DOHH2 (cell line): ENCODE measurements around the gene KCNQ1OT1.

Experiments
- H3F3A ChIP-seq: fragments of 200-600 bp; sonication (generic), shearing (Covaris generic); 2 replicates; pipeline ENCODE4 v1.6.0; 2016; ENCODE audit warnings: antibody characterized with exemption, mild to moderate bottlenecking; ENCODE audit not compliant: control insufficient read depth, insufficient read depth
- H3K27ac ChIP-seq: fragments of 200-600 bp; sonication (generic); 2 replicates; pipeline ENCODE4 v1.5.1; 2014; ENCODE audit warnings: low read depth, mild to moderate bottlenecking, low read length, moderate library complexity
- H3K27me3 ChIP-seq: fragments of 200-600 bp; sonication (generic); 2 replicates; pipeline ENCODE4 v1.6.1; 2014; ENCODE audit warnings: mild to moderate bottlenecking, low read length, mixed read lengths; ENCODE audit not compliant: control insufficient read depth
- H3K36me3 ChIP-seq: fragments of 200-600 bp; sonication (generic); 2 replicates; pipeline ENCODE4 v1.6.1; 2014; ENCODE audit warnings: mild to moderate bottlenecking, low read length, moderate library complexity, mixed read lengths; ENCODE audit not compliant: control insufficient read depth
- H3K4me1 ChIP-seq: fragments of 200-600 bp; sonication (generic); 2 replicates; pipeline ENCODE4 v1.6.1; 2014; ENCODE audit warnings: mild to moderate bottlenecking, low read length, mixed read lengths; ENCODE audit not compliant: control insufficient read depth
- H3K4me2 ChIP-seq: fragments of 200-600 bp; sonication (generic); 2 replicates; pipeline ENCODE4 v1.6.0; 2014; ENCODE audit warnings: mild to moderate bottlenecking, low read length, moderate library complexity
- H3K4me3 ChIP-seq: fragments of 200-600 bp; sonication (generic); 2 replicates; pipeline ENCODE4 v1.5.1; 2014; ENCODE audit warnings: mild to moderate bottlenecking, low read length, mixed read lengths
- H3K79me2 ChIP-seq: fragments of 200-600 bp; sonication (generic); 2 replicates; pipeline ENCODE4 v1.6.1; 2014; ENCODE audit warnings: mild to moderate bottlenecking, low read length, mixed read lengths; ENCODE audit not compliant: control insufficient read depth
- H3K9me2 ChIP-seq: fragments of 200-600 bp; sonication (generic); replicated peaks from 2 replicates; pipeline ENCODE4 v1.6.1; 2014; ENCODE audit warnings: mild to moderate bottlenecking, low read length, mixed read lengths; ENCODE audit not compliant: control insufficient read depth
- H3K9me3 ChIP-seq: fragments of 200-600 bp; sonication (generic); 2 replicates; pipeline ENCODE4 v1.6.1; 2014; ENCODE audit warnings: antibody characterized with exemption, low read length, mixed read lengths; ENCODE audit not compliant: control insufficient read depth, insufficient read depth
- H4K20me1 ChIP-seq: fragments of 200-600 bp; sonication (generic); 2 replicates; pipeline ENCODE4 v1.6.0; 2014; ENCODE audit warnings: low read depth, mild to moderate bottlenecking, antibody characterized with exemption, low read length, moderate library complexity; ENCODE audit not compliant: control insufficient read depth, insufficient read depth
- CTCF ChIP-seq: fragments of 200-600 bp; sonication (generic); IDR thresholded peaks from one replicate; pipeline ENCODE4 v1.5.1; 2014; ENCODE audit warnings: antibody characterized with exemption, mild to moderate bottlenecking, low read depth, low read length; ENCODE audit not compliant: poor library complexity, severe bottlenecking
- EZH2phosphoT487 ChIP-seq: fragments of 200-600 bp; sonication (generic); IDR thresholded peaks from 2 replicates; pipeline ENCODE4 v1.6.1; 2017; ENCODE audit warnings: borderline replicate concordance, mild to moderate bottlenecking, antibody characterized with exemption, low read length, moderate library complexity, mixed read lengths

The KCNQ1OT1 gene

DNA sequence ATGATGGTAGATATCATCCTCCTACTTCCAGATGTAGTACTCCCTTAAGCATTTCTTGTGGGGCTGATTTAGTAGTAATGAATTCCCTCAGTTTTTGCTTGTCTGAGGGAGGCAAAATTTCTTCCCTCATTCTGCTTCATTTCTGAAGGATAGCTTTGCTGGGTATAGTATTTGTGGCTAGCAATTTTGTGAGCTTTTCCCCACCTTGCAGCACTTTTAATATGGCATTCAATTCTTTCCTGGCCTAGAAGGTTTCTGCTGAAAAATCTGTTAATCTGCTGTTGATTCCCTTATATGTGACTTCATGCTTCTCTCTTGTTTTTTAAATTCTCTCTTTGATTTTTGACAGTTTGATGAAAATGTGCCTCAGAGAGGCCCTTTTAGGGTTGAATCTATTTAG lies 50.4 kb downstream of the KCNQ1OT1 start:
- H3K27me3 ChIP-seq: no peaks in the 10 kb centered on the region
- H3F3A ChIP-seq: no peaks in the 10 kb centered on the region
- no peak overlapping the region for H3K4me2 ChIP-seq
- no peaks in the 10 kb centered on the region for H4K20me1 ChIP-seq
- H3K4me1 ChIP-seq: no peaks in the 10 kb centered on the region
- H3K36me3 ChIP-seq: no peaks in the 10 kb centered on the region
- TF ChIP-seq EZH2phosphoT487: no peak
- TF ChIP-seq CTCF: no peak
- no peaks in the 10 kb centered on the region for H3K9me2 ChIP-seq
- H3K79me2 ChIP-seq: no peaks in the 10 kb centered on the region
- peaks cover 12% of the 10 kb centered on the region; the same call in 1 of the 2 replicates for H3K9me3 ChIP-seq
- no peak overlapping the region for H3K27ac ChIP-seq
- no peak overlapping the region for H3K4me3 ChIP-seq

GRCh38 chr11:2647953-2648352 lies 51.8 kb downstream of the KCNQ1OT1 start:
- Histone ChIP-seq H3K4me3 (no peak overlapping the region), H3F3A (no peaks in the 10 kb centered on the region), H3K9me3 (peaks cover 12% of the 10 kb centered on the region; the same call in 1 of the 2 replicates), H3K36me3 (no peaks in the 10 kb centered on the region), H3K4me1 (no peaks in the 10 kb centered on the region), H3K4me2 (no peak overlapping the region), H3K9me2 (no peaks in the 10 kb centered on the region), H3K79me2 (no peaks in the 10 kb centered on the region), H3K27ac (no peak overlapping the region), H4K20me1 (no peaks in the 10 kb centered on the region), H3K27me3 (0 out of 2 replicates have a peak, but pooled peaks cover 3% of the 10 kb centered on the region)
- no peak for TF ChIP-seq CTCF
- TF ChIP-seq EZH2phosphoT487: no peak

DNA sequence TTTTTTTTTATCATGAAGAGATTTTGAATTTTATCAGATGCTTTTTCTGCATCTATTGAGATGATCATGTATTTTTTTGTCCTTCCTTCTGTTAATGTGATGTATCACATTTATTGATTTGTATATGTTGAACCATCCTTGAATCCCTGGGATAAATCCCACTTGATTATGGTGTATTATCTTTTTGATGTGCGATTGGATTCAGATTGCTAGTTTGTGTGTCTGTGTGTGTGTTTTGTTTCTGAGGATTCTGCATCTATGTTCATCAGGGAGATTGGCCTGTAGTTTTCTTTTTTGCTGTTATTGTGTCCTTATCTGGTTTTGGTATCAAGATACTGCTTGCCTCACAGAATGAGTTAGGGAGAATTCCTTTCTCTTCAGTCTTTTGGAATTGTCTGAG lies 52.6 kb downstream of the KCNQ1OT1 start:
- TF ChIP-seq CTCF: no peak
- no peak for TF ChIP-seq EZH2phosphoT487
- H3F3A ChIP-seq: no peaks in the 10 kb centered on the region
- H3K79me2 ChIP-seq: no peaks in the 10 kb centered on the region
- no peak overlapping the region for H3K27ac ChIP-seq
- no peaks in the 10 kb centered on the region for H4K20me1 ChIP-seq
- no peaks in the 10 kb centered on the region for H3K36me3 ChIP-seq
- no peak overlapping the region for H3K4me3 ChIP-seq
- no peaks in the 10 kb centered on the region for H3K9me2 ChIP-seq
- no peaks in the 10 kb centered on the region for H3K4me1 ChIP-seq
- H3K27me3 ChIP-seq: 0 out of 2 replicates have a peak, but pooled peaks cover 3% of the 10 kb centered on the region
- peaks cover 9% of the 10 kb centered on the region; the same call in 1 of the 2 replicates for H3K9me3 ChIP-seq
- no peak overlapping the region for H3K4me2 ChIP-seq
